ENCODE measurements around the gene LRRC57. TPM values are rescaled to one million over a fixed set of nuclear protein-coding genes. Genes with fewer than 3 reads are reported as not detected.

The LRRC57 gene
- total RNA-seq, 1 experiment from 2014 or later, result 22.7 TPM

DNA sequence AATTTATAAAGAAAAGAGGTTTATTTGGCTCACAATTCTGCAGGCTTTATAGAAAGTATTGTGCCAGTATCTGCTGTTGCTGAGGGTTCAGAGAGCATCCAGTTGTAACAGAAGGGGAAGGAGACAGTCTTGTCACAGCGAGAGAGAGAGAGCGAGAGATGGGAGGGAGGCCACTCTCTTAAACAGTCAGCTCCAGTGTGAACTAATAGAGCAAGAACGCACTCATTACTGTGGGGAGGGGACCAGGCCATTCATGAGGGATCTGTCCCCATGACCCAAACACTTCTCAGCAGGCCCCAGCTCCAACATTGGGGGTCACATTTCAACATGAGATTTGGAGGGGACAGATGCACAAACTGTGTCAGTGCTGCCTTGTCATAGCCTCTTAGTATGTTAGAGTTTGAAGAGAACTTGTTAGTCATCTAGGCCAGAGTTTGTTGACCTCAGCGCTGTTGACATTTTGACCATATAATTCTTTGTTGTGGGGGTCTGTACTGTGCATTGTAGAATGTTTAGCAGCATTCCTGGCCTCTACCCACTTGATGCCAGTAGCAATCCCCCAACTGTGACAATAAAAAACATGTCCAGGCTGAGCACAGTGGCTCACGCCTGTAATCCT lies 42.1 kb upstream of the LRRC57 start:
- Histone ChIP-seq H3K79me2 (ENCODE audit: low read depth) (no peaks in the 10 kb centered on the region), H3F3A (ENCODE audit: insufficient read depth, low read depth) (no peaks in the 10 kb centered on the region), H3K9me2 (ENCODE audit: insufficient read depth) (no peaks in the 10 kb centered on the region), H3K4me3 (no peak overlapping the region), H3K4me2 (no peak overlapping the region), H4K20me1 (ENCODE audit: insufficient read depth) (no peaks in the 10 kb centered on the region), H3K4me1 (replicated peaks; ENCODE audit: insufficient read depth) (no peaks in the 10 kb centered on the region), H2AFZ (no peak overlapping the region), H3K9me3 (ENCODE audit: insufficient read depth, low read depth) (no peaks in the 10 kb centered on the region), H3K36me3 (ENCODE audit: low read depth) (no peaks in the 10 kb centered on the region), H3K27me3 (ENCODE audit: insufficient read depth, low read depth) (no peaks in the 10 kb centered on the region), H3K27ac (no peak overlapping the region)
- CTCF ChIA-PET, result interaction anchor here (0.7 kb wide), 1 partner anchor 1744 kb away, joined by 7 read pairs; no protein-coding TSS in a partner anchor
- BruUV-seq (replicated peaks), result no TSS peak
- TF ChIP-seq, protein P1, sequence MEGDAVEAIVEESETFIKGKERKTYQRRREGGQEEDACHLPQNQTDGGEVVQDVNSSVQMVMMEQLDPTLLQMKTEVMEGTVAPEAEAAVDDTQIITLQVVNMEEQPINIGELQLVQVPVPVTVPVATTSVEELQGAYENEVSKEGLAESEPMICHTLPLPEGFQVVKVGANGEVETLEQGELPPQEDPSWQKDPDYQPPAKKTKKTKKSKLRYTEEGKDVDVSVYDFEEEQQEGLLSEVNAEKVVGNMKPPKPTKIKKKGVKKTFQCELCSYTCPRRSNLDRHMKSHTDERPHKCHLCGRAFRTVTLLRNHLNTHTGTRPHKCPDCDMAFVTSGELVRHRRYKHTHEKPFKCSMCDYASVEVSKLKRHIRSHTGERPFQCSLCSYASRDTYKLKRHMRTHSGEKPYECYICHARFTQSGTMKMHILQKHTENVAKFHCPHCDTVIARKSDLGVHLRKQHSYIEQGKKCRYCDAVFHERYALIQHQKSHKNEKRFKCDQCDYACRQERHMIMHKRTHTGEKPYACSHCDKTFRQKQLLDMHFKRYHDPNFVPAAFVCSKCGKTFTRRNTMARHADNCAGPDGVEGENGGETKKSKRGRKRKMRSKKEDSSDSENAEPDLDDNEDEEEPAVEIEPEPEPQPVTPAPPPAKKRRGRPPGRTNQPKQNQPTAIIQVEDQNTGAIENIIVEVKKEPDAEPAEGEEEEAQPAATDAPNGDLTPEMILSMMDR (conservative IDR thresholded peaks at IDR 0.05), result no peak
- no peak for TF ChIP-seq EZH2 (IDR thresholded peaks at IDR 0.05; ENCODE audit: low read depth)
- no peak for DNase-seq
- intact Hi-C loops (cut with micrococcal nuclease; ENCODE audit: unreplicated experiment), result no loop called here
- POLR2A ChIA-PET (ENCODE audit: unreplicated experiment), result no interaction called here

DNA sequence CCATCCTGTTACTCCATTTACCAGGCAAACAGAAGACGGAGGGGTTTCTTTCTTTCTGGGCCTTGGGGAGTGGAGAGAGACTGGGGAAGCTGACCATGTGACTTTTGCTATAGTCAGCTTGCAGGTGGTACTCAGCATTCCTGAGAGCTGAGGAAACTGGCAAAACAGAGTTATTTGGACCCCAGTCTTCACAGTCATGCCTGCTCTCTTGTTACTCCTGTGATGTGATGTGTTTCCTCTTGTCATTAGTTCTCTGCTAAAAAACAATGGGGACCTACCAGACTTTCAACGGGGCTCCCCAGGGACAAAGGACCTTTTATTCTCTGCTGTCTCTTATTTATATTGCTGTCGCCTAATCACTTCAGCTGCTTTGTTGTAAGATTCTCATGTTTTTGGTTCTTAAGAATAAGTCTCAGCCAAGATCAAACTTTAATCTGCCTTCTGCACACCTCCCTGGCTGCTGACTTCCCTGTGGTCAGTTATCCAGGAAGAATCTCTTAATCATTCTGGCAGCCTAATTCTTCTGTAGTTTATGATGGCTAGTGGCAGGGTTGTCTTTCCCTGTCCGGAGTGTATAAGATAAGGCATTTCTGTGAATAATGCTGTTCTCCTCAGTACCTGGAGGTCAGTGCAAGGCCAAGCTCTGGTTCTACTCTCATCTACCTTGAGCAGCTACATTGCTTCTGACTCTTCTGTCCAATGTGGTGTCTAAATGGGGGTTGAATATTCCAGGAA lies 35.6 kb upstream of the LRRC57 start:
- no peaks in the 10 kb centered on the region for H3F3A ChIP-seq (ENCODE audit: insufficient read depth, low read depth)
- DNase-seq, result no peak
- H3K36me3 ChIP-seq (ENCODE audit: low read depth), result no peaks in the 10 kb centered on the region
- H2AFZ ChIP-seq, result no peak overlapping the region
- H3K4me3 ChIP-seq, result no peak overlapping the region
- no TSS peak for BruUV-seq (replicated peaks)
- H3K4me2 ChIP-seq, result no peak overlapping the region
- TF ChIP-seq, protein P1 (conservative IDR thresholded peaks at IDR 0.05), result no peak
- TF ChIP-seq EZH2 (IDR thresholded peaks at IDR 0.05; ENCODE audit: low read depth), result no peak
- no peaks in the 10 kb centered on the region for H3K4me1 ChIP-seq (replicated peaks; ENCODE audit: insufficient read depth)
- no peaks in the 10 kb centered on the region for H4K20me1 ChIP-seq (ENCODE audit: insufficient read depth)
- ChIA-PET POLR2A (ENCODE audit: unreplicated experiment) (interaction anchor here (0.6 kb wide), 1 partner anchor 94 kb away, joined by 7 read pairs; no protein-coding TSS in a partner anchor), CTCF (no interaction called here)
- H3K9me2 ChIP-seq (ENCODE audit: insufficient read depth), result no peaks in the 10 kb centered on the region
- no peaks in the 10 kb centered on the region for H3K79me2 ChIP-seq (ENCODE audit: low read depth)
- no peaks in the 10 kb centered on the region for H3K9me3 ChIP-seq (ENCODE audit: insufficient read depth, low read depth)
- H3K27ac ChIP-seq, result no peak overlapping the region
- intact Hi-C loops (cut with micrococcal nuclease; ENCODE audit: unreplicated experiment), result no loop called here
- peaks cover 6% of the 10 kb centered on the region; the same call in 1 of the 2 replicates for H3K27me3 ChIP-seq (ENCODE audit: insufficient read depth, low read depth)

DNA sequence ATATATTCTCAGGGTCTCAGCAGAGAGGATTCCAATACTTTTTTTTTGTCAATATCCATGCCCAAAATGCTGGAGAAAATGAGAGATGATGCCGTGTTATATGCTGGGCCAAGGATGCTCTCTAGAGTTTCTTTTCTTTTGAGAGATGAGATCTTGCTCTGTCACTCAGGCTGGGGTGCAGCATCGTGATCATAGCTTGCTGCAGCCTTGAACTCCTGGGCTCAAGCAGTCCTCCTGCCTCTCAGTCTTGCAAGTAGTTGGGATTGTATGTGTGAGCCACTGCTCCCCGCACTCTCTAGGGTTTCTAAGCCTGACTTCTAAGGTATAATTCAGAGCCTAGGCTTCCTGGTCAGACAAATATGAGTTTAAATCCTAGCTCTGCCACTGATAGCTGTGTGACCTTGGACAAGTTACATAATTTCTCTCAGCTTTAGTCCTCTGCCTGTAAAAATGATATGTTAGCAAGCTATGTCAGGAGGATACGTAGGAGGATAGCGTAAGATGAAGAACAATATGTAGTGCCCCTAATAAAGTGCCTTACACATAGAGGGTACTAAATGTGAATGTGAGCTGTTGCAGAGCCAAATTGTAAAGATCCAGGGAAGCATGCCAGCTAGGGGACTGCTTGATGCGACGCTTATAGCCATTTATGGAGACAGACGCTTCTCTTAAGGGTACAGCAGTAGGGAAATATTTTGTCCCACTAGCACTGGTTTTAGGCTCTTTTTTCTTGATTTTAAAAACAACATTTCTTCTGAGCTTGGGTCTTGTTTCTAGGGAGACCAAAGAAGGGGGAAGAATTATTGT lies 34.2 kb upstream of the LRRC57 start:
- ChIA-PET POLR2A (ENCODE audit: unreplicated experiment) (no interaction called here), CTCF (no interaction called here)
- Histone ChIP-seq H3K27ac (no peak overlapping the region), H3K9me3 (ENCODE audit: insufficient read depth, low read depth) (no peaks in the 10 kb centered on the region), H3K36me3 (ENCODE audit: low read depth) (no peaks in the 10 kb centered on the region), H3K9me2 (ENCODE audit: insufficient read depth) (no peaks in the 10 kb centered on the region), H3K27me3 (ENCODE audit: insufficient read depth, low read depth) (peaks cover 6% of the 10 kb centered on the region; the same call in 1 of the 2 replicates), H3F3A (ENCODE audit: insufficient read depth, low read depth) (no peaks in the 10 kb centered on the region), H3K4me2 (no peak overlapping the region), H3K79me2 (ENCODE audit: low read depth) (no peaks in the 10 kb centered on the region), H2AFZ (no peak overlapping the region), H4K20me1 (ENCODE audit: insufficient read depth) (no peaks in the 10 kb centered on the region), H3K4me3 (no peak overlapping the region), H3K4me1 (replicated peaks; ENCODE audit: insufficient read depth) (no peaks in the 10 kb centered on the region)
- intact Hi-C loops (cut with micrococcal nuclease; ENCODE audit: unreplicated experiment), result no loop called here
- DNase-seq, result no peak
- BruUV-seq (replicated peaks), result no TSS peak
- no peak for TF ChIP-seq EZH2 (IDR thresholded peaks at IDR 0.05; ENCODE audit: low read depth)
- TF ChIP-seq, protein P1 (conservative IDR thresholded peaks at IDR 0.05), result no peak
